K562 (cell line): Measurements from ENCODE around the gene DOCK1. TPM values are rescaled to one million over a fixed set of nuclear protein-coding genes. Genes with fewer than 3 reads are reported as not detected.

Experiments used
- ATAC-seq: fragments of 200-7000 bp; cut with Tn5 transposase; 3 replicates; pipeline ENCODE4 v1.9.1; 2020; ENCODE audit warnings: moderate library complexity
- BruUV-seq: library from RNA; stranded (reverse); fragments of 400-500 nt; replicated peaks from 2 replicates; lab custom pipeline; 2021; lab: Mats Ljungman, UMichigan
- CTCF ChIA-PET: fragments of 300-600 bp; formaldehyde crosslinking; extraction: SDS; loops from one replicate; lab custom pipeline; 2021; ENCODE audit warnings: low intra/inter-chr PET ratio; lab: Yijun Ruan, JAX
- POLR2A ChIA-PET: fragments of 300-600, 350-650 bp; sonication (Branson Sonifier 250); formaldehyde crosslinking; extraction: SDS; loops from one replicate; lab custom pipeline; 2021; ENCODE audit warnings: antibody characterized with exemption, inconsistent platforms; lab: Yijun Ruan, JAX
- DNase-seq, 4 experiments: peaks; one replicate each; pipeline versions ENCODE4 v3.0.0 to v3.0.0-alpha.2; 2011 to 2018; ENCODE audit warnings: low spot score in 3 of 4, mixed read lengths in 3 of 4; ENCODE audit errors: extremely low read depth in 1 of 4
- FAIRE-seq: peaks from 2 replicates; lab custom pipeline; 2011; peaks lifted over from hg19 to GRCh38; lab: Jason Lieb, UNC
- H2AFZ ChIP-seq: 2 replicates; pipeline ENCODE4 v1.6.0; 2011; ENCODE audit warnings: low read depth, low read length, control low read depth, inconsistent platforms
- H3K27ac ChIP-seq: fragments of 200-600 bp; 3 replicates; pipeline ENCODE4 v1.8.0; 2011; ENCODE audit warnings: low read depth, mild to moderate bottlenecking, control low read depth, inconsistent platforms, low read length, moderate library complexity, mixed read lengths; ENCODE audit errors: extremely low read depth
- H3K27me3 ChIP-seq, 2 experiments: fragments of 300-600 bp in 1 of 2; 2 replicates in 1 of 2; 3 replicates in 1 of 2; pipeline versions ENCODE4 v1.6.0 to v1.8.0; 2011; ENCODE audit warnings: inconsistent platforms in 2 of 2, low read length in 2 of 2, mild to moderate bottlenecking in 1 of 2, mixed read lengths in 1 of 2, moderate library complexity in 1 of 2; ENCODE audit not compliant: control insufficient read depth in 2 of 2, insufficient read depth in 2 of 2
- H3K36me3 ChIP-seq: fragments of 300-600 bp; 3 replicates; pipeline ENCODE4 v1.8.0; 2011; ENCODE audit warnings: mild to moderate bottlenecking, low read length, inconsistent platforms; ENCODE audit not compliant: control insufficient read depth, insufficient read depth
- H3K4me1 ChIP-seq, 2 experiments: fragments of 200-600 bp in 1 of 2; replicated peaks in 1 of 2; 2 replicates in 1 of 2; 3 replicates in 1 of 2; pipeline versions ENCODE4 v1.5.1 to v1.8.0; 2011; ENCODE audit warnings: inconsistent platforms in 2 of 2, low read length in 2 of 2, mild to moderate bottlenecking in 1 of 2, mixed read lengths in 1 of 2, moderate library complexity in 1 of 2; ENCODE audit not compliant: control insufficient read depth in 2 of 2, insufficient read depth in 2 of 2
- H3K4me2 ChIP-seq: 2 replicates; pipeline ENCODE4 v1.6.1; 2011; ENCODE audit warnings: low read length, control low read depth, inconsistent platforms, mixed read lengths; ENCODE audit not compliant: insufficient read depth
- H3K4me3 ChIP-seq: fragments of 200-600 bp; sonication (generic), shearing (Covaris generic); 2 replicates; pipeline ENCODE4 v1.5.1; 2016; ENCODE audit warnings: control low read depth, inconsistent platforms
- H3K79me2 ChIP-seq: fragments of 200-600 bp; 3 replicates; pipeline ENCODE4 v1.8.0; 2011; ENCODE audit warnings: low read length, inconsistent platforms; ENCODE audit not compliant: control insufficient read depth, insufficient read depth
- H3K9ac ChIP-seq, 2 experiments: 2 replicates each; pipeline versions ENCODE4 v1.6.0 to v1.6.1; 2011; ENCODE audit warnings: low read depth in 2 of 2, low read length in 2 of 2, control low read depth in 1 of 2, inconsistent platforms in 1 of 2, mild to moderate bottlenecking in 1 of 2, mixed read lengths in 1 of 2; ENCODE audit not compliant: insufficient read depth in 1 of 2
- H3K9me1 ChIP-seq: one replicate; pipeline ENCODE4 v1.6.0; 2011; ENCODE audit warnings: inconsistent platforms, mild to moderate bottlenecking, low read length, moderate library complexity; ENCODE audit not compliant: control insufficient read depth, insufficient read depth
- H3K9me3 ChIP-seq: replicated peaks from 2 replicates; pipeline ENCODE4 v1.5.1; 2011; ENCODE audit warnings: low read depth, low read length, inconsistent platforms; ENCODE audit not compliant: control insufficient read depth, insufficient read depth
- H4K20me1 ChIP-seq: replicated peaks from 2 replicates; pipeline ENCODE4 v1.6.1; 2011; ENCODE audit warnings: low read length, inconsistent platforms, mixed read lengths; ENCODE audit not compliant: control insufficient read depth, insufficient read depth
- CREBBP ChIP-seq: IDR thresholded peaks from one replicate; pipeline ENCODE4 v1.6.1; 2012; ENCODE audit warnings: low read depth, mild to moderate bottlenecking, control low read depth, inconsistent platforms, low read length
- FOXJ3 ChIP-seq: sonication (generic); formaldehyde crosslinking; IDR thresholded peaks from 2 replicates; pipeline ENCODE4 v1.4.0; 2020; ENCODE audit warnings: mild to moderate bottlenecking, missing genetic modification reagents
- WGBS: fragments of 100-300 bp; shearing (Covaris generic); methylation state at CpG from one replicate; pipeline ENCODE4 v1.1.6; 2016; ENCODE audit warnings: low coverage, mixed read lengths; ENCODE audit not compliant: insufficient coverage; ENCODE audit errors: missing lambda C conversion rate; 5-methylcytosine and 5-hydroxymethylcytosine counted together
- in situ Hi-C: fragments of 300-500 bp; cut with MboI; formaldehyde crosslinking; loops from 4 replicates; pipeline ENCODE4 v1.15.0; 2018; ENCODE audit warnings: inconsistent platforms, mixed read lengths
- intact Hi-C: fragments of 100-400 bp; cut with micrococcal nuclease; formaldehyde crosslinking; loops from 2 replicates; pipeline ENCODE4 v1.14.2; 2022
- polyA plus RNA-seq, 8 experiments: library from polyadenylated mRNA; depleted of rRNA in 4 of 8; stranded (reverse) in 5 of 8; unstranded in 3 of 8; fragments of >200 nt; fragmentation: Nextera tagmentation in 2 of 8; fragmentation: Illumina TruSeq in 1 of 8; extraction: Ambion mirVana in 2 of 8; extraction: Trizol in 1 of 8; gene quantifications; 2 replicates each; pipeline versions ENCODE4 v1.2.1 to v1.2.3, GENCODE V29; 2011 to 2014; ENCODE audit warnings: inconsistent platforms in 1 of 8, missing spikeins in 1 of 8
- total RNA-seq, 7 experiments: library from RNA; depleted of rRNA in 6 of 7; stranded (reverse); fragments of >200 nt in 6 of 7; fragmentation: Illumina TruSeq in 2 of 7; extraction: Trizol in 2 of 7; gene quantifications; 2 replicates each; pipeline versions ENCODE4 v1.2.1 to v1.2.3, GENCODE V29; 2011 to 2021; ENCODE audit warnings: low replicate concordance in 1 of 7

DOCK1 gene
- total and polyA plus RNA-seq, 9 of the 15 experiments (the other 6 are each of a cell fraction or from before 2014, with no cell fraction given) = 0.31 TPM; not detected in 8

DNA sequence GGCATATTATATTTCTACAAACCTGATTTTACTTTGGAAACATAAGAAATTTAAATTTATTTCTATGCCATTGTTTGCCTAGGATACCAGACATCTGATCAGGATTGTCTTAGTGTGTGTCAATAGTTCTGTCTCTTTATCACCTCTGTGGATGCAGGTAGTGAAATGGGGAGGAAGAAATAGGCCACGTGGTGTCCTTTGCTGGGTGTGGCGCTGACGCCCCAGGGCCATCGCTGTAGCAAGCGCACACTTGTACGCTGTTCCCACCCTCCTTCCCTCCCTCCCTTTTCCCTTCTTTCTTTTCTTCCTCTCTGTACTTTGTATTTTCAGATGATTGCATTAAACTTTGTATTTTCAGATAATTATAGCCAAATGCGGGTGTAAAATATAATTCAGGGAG is 5.0 kb downstream of the DOCK1 start:
- no peaks in the 10 kb centered on the region for H3K27me3 ChIP-seq
- in situ Hi-C loops = no loop called here
- no peak overlapping the region for H3K4me2 ChIP-seq
- no peaks in the 10 kb centered on the region for H3K9me3 ChIP-seq
- ATAC-seq = no peak
- H3K27ac ChIP-seq = no peak overlapping the region
- H3K79me2 ChIP-seq = no peaks in the 10 kb centered on the region
- no peaks in the 10 kb centered on the region for H3K9me1 ChIP-seq
- no peaks in the 10 kb centered on the region for H4K20me1 ChIP-seq
- no peak for TF ChIP-seq CREBBP
- H3K9ac ChIP-seq = no peak overlapping the region
- DNase-seq = no peak
- no peak for FAIRE-seq
- no peaks in the 10 kb centered on the region for H3K4me1 ChIP-seq
- intact Hi-C loops = no loop called here
- H3K4me3 ChIP-seq = no peak overlapping the region
- H3K36me3 ChIP-seq = no peaks in the 10 kb centered on the region
- H2AFZ ChIP-seq = no peak overlapping the region
- ChIA-PET POLR2A (no interaction called here), CTCF (no interaction called here)
- BruUV-seq = no TSS peak
- WGBS = 0% methylated on average over 2 of the region's 7 CpGs

DNA sequence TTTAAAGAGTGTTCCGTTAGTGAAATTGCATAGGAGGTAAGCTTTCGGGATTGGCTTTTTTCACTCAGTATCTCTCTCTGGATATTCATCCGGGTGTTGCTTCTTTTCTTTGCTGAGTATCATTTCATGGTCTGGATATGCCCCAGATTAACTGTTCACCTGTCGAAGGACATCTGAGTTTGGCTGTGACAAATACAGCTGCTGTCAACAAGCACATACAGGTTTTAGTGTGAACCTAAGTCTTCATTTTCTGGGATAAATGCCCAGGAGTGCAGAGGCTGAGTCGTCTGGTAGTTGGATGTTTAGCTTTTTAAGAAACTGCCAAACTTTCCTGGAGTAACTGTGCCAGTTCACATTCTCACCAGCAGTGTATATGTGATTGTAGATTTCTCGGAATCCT is 5.6 kb downstream of the DOCK1 start:
- H3K9me3 ChIP-seq = no peaks in the 10 kb centered on the region
- POLR2A ChIA-PET = interaction anchor here (0.6 kb wide), 1 partner anchor 663 kb away, joined by 3 read pairs; no protein-coding TSS in a partner anchor
- no peaks in the 10 kb centered on the region for H3K36me3 ChIP-seq
- no peak for FAIRE-seq
- no peak overlapping the region for H2AFZ ChIP-seq
- H3K4me3 ChIP-seq = no peak overlapping the region
- BruUV-seq = no TSS peak
- in situ Hi-C loops = no loop called here
- H3K27me3 ChIP-seq = no peaks in the 10 kb centered on the region
- 3% methylated on average over 4 of the region's 6 CpGs for WGBS
- H3K27ac ChIP-seq = no peak overlapping the region
- no peak overlapping the region for H3K9ac ChIP-seq
- H3K79me2 ChIP-seq = no peaks in the 10 kb centered on the region
- no peaks in the 10 kb centered on the region for H4K20me1 ChIP-seq
- DNase-seq = no peak
- CTCF ChIA-PET = no interaction called here
- intact Hi-C loops = no loop called here
- TF ChIP-seq FOXJ3 (CRISPR knock-in tag) = no peak
- ATAC-seq = no peak
- H3K4me1 ChIP-seq = no peaks in the 10 kb centered on the region
- H3K4me2 ChIP-seq = no peak overlapping the region
- H3K9me1 ChIP-seq = no peaks in the 10 kb centered on the region
